Measurements from ENCODE around the gene UST.

The UST gene

GRCh38 chr6:148996815-148997214 lies 250.0 kb downstream of the UST start:
- TF ChIP-seq CTCF (IDR thresholded peaks at IDR 0.05; ENCODE audit: extremely low read depth, missing control alignments) = no peak

GRCh38 chr6:148997865-148998264 lies 251.0 kb downstream of the UST start:
- no peak for TF ChIP-seq CTCF (IDR thresholded peaks at IDR 0.05; ENCODE audit: extremely low read depth, missing control alignments)
- no peak for DNase-seq (ENCODE audit: low spot score)

More at GRCh38 chr6:148996815-148997214, 250.0 kb downstream of the UST start:
- no peak for DNase-seq (ENCODE audit: low spot score)

- no peak for DNase-seq (ENCODE audit: low spot score)
- TF ChIP-seq CTCF (IDR thresholded peaks at IDR 0.05; ENCODE audit: extremely low read depth, missing control alignments) = no peak
These were observed 251.9 kb downstream of the UST start for GRCh38 chr6:148998704-148999103.

- TF ChIP-seq CTCF (IDR thresholded peaks at IDR 0.05; ENCODE audit: extremely low read depth, missing control alignments) = no peak
- DNase-seq (ENCODE audit: low spot score) = no peak
These were observed 252.7 kb downstream of the UST start for GRCh38 chr6:148999501-148999900.

- no peak for DNase-seq (ENCODE audit: low spot score)
These were observed 253.2 kb downstream of the UST start for GRCh38 chr6:148999929-149000468.

GRCh38 chr6:149001422-149001821 lies 254.6 kb downstream of the UST start:
- TF ChIP-seq CTCF (IDR thresholded peaks at IDR 0.05; ENCODE audit: extremely low read depth, missing control alignments) = no peak
- no peak for DNase-seq (ENCODE audit: low spot score)

More at GRCh38 chr6:148999929-149000468, 253.2 kb downstream of the UST start:
- no peak for TF ChIP-seq CTCF (IDR thresholded peaks at IDR 0.05; ENCODE audit: extremely low read depth, missing control alignments)

GRCh38 chr6:149003560-149003959 lies 256.7 kb downstream of the UST start:
- DNase-seq (ENCODE audit: low spot score) = no peak
- no peak for TF ChIP-seq CTCF (IDR thresholded peaks at IDR 0.05; ENCODE audit: extremely low read depth, missing control alignments)

Measured in GM20000 (cell line).